LNCAP (cell line): ENCODE measurements around the gene CISH.

ENCODE experiments used
- TF ChIP-seq, protein P1 (sequence below): fragments of 450-650 bp; IDR thresholded peaks from 2 replicates; pipeline ENCODE4 v1.5.1; 2017; ENCODE audit warnings: mild to moderate bottlenecking

The CISH gene

DNA sequence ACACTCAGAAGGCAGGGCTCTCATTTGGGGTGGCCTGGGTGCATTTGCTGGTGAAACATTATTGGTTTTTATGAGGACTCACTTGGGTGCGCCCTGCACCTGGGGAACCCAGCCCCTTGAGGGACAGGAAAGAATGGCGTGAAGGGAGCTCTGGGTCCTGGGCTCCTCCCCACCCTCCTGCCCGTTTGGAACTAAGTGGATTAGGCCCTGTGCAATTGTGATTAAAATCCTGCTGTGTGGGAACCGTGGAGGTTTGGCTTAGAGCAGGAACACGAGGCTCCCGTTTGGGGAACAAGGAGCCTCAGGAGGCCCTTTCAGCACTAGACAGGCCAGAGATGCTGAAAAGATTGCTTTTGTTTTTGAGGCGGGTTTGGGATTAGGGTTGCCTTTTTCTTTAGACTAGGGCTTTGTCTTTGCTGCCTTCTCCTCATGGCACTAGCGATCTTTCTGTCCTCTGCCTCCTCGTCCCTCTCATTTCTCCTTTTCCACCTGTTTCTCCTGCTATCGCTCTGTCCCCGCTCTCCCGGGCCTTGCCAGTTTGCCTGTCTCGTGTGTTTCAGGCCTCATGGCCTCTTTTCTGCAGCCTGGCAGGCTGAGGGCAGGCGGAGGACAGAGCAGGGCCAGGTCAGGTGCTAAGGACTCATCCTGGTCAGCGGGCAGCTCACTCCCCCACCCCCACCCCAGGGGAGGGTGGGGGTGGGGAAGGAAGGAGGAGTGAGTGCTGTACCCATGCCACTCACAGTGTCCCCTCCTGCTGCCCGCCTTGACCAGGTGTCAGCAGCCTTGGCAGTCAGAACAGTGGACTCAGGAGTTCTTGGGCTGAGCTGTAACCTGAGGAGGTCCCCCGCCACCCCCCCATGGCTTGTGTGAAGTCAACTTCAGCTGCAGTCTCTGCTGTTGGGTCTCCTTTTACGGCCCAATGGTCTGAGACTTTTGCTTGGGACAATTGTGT is 13.9 kb upstream of the CISH start:
- TF ChIP-seq, protein P1, sequence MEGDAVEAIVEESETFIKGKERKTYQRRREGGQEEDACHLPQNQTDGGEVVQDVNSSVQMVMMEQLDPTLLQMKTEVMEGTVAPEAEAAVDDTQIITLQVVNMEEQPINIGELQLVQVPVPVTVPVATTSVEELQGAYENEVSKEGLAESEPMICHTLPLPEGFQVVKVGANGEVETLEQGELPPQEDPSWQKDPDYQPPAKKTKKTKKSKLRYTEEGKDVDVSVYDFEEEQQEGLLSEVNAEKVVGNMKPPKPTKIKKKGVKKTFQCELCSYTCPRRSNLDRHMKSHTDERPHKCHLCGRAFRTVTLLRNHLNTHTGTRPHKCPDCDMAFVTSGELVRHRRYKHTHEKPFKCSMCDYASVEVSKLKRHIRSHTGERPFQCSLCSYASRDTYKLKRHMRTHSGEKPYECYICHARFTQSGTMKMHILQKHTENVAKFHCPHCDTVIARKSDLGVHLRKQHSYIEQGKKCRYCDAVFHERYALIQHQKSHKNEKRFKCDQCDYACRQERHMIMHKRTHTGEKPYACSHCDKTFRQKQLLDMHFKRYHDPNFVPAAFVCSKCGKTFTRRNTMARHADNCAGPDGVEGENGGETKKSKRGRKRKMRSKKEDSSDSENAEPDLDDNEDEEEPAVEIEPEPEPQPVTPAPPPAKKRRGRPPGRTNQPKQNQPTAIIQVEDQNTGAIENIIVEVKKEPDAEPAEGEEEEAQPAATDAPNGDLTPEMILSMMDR = no peak

DNA sequence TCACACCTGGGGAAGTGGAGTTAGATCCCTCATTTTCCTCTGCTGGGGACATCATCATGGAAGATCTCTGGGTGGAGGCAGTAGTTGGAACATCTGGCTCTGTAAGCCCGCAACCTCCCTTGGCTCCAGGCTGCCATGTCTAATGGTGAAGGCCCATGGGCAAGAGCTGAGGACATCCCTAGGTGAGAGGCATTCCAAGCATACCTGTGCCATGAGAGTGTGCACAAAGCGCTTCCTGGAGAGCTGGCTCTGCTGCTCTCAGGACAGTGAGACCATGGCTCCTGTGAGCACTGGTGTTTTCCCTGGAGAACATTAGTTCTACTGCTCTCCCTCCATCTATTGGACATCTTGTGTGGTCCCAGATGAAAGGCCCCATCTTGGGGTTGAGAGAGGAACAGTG is 13.1 kb upstream of the CISH start:
- TF ChIP-seq, protein P1 = no peak

DNA sequence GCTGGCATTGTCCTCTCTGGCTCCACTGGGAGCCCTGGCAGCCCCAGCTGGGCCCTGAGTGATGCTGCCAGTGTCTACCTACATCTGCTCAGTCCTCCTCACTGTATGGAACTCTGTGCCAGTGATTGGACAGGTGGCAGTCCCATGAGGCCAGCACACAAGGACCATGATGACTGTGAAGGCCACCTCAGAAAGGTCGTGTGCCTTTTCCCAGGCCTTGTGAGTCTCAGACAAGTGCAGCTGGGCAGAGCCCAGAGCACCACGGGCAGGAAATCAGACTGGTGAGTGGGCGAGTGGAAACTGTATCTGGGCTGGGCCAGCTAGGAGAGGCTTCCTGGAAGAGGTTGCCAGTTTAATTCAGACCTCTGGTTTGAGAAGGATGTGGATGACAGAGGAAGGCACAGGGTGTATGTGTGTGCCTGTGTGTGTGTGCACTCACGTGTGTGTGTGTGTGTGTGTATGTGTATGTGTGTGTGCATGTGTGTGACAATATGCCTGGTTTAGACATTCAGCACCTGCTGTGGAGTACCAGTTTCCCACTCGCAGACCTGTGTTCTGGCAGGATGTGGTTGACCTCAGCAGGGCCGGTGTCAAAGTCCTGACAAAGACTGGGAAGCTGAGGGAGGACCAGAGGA is 12.4 kb upstream of the CISH start:
- TF ChIP-seq, protein P1 = no peak

DNA sequence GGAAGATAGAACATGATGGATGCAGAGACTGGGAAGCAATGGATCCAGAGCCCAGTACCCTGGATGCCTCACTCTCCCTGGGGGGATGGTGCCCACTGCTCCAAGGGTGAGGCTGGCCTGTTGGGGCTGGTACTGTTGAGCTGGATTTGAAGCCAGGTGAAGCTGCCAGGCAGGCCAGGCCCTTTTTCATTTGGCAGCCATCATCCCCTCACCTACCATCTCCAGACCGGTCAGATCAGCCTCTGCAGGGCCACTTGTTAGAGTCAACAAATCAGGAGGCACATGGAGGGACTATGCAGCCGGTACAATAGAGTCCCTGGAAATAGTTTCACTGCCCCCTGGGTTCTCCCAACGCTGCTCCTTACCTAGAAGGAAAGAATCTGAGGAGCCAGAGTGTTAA is 11.3 kb upstream of the CISH start:
- TF ChIP-seq, protein P1 = no peak

DNA sequence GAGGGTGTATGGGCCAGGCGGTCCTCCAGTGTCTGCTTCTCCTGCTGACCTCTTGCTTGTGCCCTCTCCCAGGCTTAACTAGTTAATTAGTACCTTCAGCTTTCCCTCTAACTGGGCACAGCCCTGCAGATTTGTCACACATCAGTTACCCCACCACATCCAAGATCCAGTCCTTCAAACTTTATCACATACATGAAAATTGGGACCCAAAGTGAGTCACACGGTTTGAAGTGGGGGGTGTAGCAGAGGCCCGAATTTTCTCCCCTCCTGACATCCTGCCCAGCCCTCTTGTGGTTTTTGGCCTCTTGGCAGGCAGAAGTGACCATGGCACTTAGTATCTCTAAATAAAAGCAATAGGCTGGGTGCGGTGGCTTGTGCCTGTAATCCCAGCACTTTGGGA is 9.2 kb upstream of the CISH start:
- TF ChIP-seq, protein P1 = no peak

DNA sequence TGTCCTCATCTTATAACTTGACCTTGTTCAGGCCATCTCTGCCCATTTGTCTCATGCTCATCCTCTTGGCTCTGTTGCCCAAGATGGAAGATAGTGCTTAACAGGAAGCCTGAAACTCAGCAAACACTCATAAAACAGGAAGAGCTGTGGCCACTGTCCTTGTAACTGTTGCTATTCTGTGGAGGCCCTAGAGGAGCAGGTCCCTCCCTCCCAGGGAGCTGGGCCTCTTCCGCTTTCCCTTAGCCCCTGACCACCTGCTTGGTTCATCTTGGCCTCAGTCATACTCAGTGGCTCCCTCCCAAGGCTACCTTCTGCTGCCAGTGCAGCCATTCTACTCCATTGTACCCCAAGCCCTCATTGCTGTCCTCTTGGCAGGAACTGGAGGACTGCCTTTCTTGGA is 8.8 kb upstream of the CISH start:
- TF ChIP-seq, protein P1 = no peak

DNA sequence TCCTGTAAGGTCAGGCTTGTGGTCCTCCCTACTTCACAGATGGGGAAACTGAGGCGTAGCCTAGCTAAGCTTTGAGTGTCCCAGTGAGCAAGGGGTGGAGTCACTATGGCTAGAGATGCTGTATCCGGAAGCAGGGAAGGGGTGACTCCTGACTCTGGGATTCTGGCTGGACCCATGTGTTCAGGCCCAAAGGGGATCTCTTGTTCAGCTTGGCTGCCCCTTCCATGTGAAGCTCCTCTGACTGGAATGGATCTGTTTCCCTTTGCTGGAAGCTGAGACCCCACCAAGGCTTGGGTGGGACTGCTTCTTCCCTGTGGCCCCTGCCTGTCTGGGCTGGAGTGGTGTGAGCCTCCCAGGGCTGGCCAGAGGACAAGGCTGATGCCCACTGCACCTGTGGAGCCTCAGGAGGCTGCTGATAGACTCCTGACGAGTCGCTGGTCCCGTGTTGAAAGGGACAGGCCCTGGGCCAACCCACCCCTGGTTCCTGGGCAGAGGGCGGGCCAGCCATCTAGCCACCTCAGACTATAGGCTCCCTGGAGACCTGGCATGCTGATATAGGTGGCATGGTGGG is 6.4 kb upstream of the CISH start:
- TF ChIP-seq, protein P1 = no peak
